MM.1S (cell line): Measurements from ENCODE around the gene CA10.

Source experiments
- DNase-seq: peaks from one replicate; pipeline ENCODE4 v3.0.0-alpha.2; 2015
- H2AFZ ChIP-seq: fragments of 300-600 bp; sonication (generic); 2 replicates; pipeline ENCODE4 v1.6.0; 2016; ENCODE audit warnings: antibody characterized with exemption, low read length
- H3F3A ChIP-seq: fragments of 300-600 bp; sonication (generic); 2 replicates; pipeline ENCODE4 v1.6.1; 2016; ENCODE audit warnings: mild to moderate bottlenecking, antibody characterized with exemption, low read length, moderate library complexity, mixed read lengths; ENCODE audit not compliant: insufficient read depth
- H3K27ac ChIP-seq: fragments of 300-600 bp; sonication (generic); 2 replicates; pipeline ENCODE4 v1.5.1; 2016; ENCODE audit warnings: mild to moderate bottlenecking, low read length
- H3K27me3 ChIP-seq: fragments of 300-600 bp; sonication (generic); replicated peaks from 2 replicates; pipeline ENCODE4 v1.6.0; 2016; ENCODE audit warnings: low read length; ENCODE audit not compliant: insufficient read depth
- H3K36me3 ChIP-seq: fragments of 300-600 bp; sonication (generic); replicated peaks from 2 replicates; pipeline ENCODE4 v1.6.1; 2016; ENCODE audit warnings: mild to moderate bottlenecking, low read length, mixed read lengths; ENCODE audit not compliant: insufficient read depth
- H3K4me1 ChIP-seq: fragments of 300-600 bp; sonication (generic); 2 replicates; pipeline ENCODE4 v1.6.1; 2016; ENCODE audit warnings: low read length, mixed read lengths
- H3K4me2 ChIP-seq: fragments of 300-600 bp; sonication (generic); 2 replicates; pipeline ENCODE4 v1.6.0; 2016; ENCODE audit warnings: low read depth, low read length
- H3K4me3 ChIP-seq: fragments of 300-600 bp; sonication (generic); 2 replicates; pipeline ENCODE4 v1.5.1; 2016; ENCODE audit warnings: low read length, mixed read lengths
- H3K79me2 ChIP-seq: fragments of 300-600 bp; sonication (generic); 2 replicates; pipeline ENCODE4 v1.6.1; 2016; ENCODE audit warnings: mixed run types, low read length, mixed read lengths
- H3K9ac ChIP-seq: fragments of 300-600 bp; sonication (generic); 2 replicates; pipeline ENCODE4 v1.6.1; 2016; ENCODE audit warnings: low read length, mixed read lengths
- H3K9me2 ChIP-seq: fragments of 300-600 bp; sonication (generic); replicated peaks from 2 replicates; pipeline ENCODE4 v1.6.1; 2016; ENCODE audit warnings: mild to moderate bottlenecking, low read length, mixed read lengths; ENCODE audit not compliant: insufficient read depth
- H3K9me3 ChIP-seq: fragments of 300-600 bp; sonication (generic); replicated peaks from 2 replicates; pipeline ENCODE4 v1.6.1; 2016; ENCODE audit warnings: mild to moderate bottlenecking, low read length, mixed read lengths; ENCODE audit not compliant: insufficient read depth
- H4K20me1 ChIP-seq: fragments of 300-600 bp; sonication (generic); 2 replicates; pipeline ENCODE4 v1.6.1; 2016; ENCODE audit warnings: mild to moderate bottlenecking, low read length, moderate library complexity, mixed read lengths; ENCODE audit not compliant: insufficient read depth
- CTCF ChIP-seq: fragments of 300-600 bp; sonication (generic); IDR thresholded peaks from 2 replicates; pipeline ENCODE4 v1.5.1; 2016; ENCODE audit warnings: antibody characterized with exemption, low read length, mixed read lengths
- EZH2 ChIP-seq: fragments of 300-600 bp; sonication (generic); optimal IDR thresholded peaks from 2 replicates; pipeline ENCODE3; 2017; ENCODE audit warnings: low read depth, mild to moderate bottlenecking, antibody characterized with exemption, low read length, mixed read lengths
- EZH2phosphoT487 ChIP-seq: fragments of 300-600 bp; sonication (generic); IDR thresholded peaks from 2 replicates; pipeline ENCODE4 v1.6.1; 2018; ENCODE audit warnings: antibody characterized with exemption, low read length

CA10 gene

GRCh38 chr17:51661403-51661802 lies 497.1 kb downstream of the CA10 start:
- Histone ChIP-seq H3K4me3 (no peak overlapping the region), H3F3A (no peaks in the 10 kb centered on the region), H3K9ac (no peak overlapping the region), H3K9me2 (no peaks in the 10 kb centered on the region), H3K36me3 (no peaks in the 10 kb centered on the region), H3K27me3 (no peaks in the 10 kb centered on the region), H4K20me1 (no peaks in the 10 kb centered on the region), H3K79me2 (no peaks in the 10 kb centered on the region), H3K9me3 (no peaks in the 10 kb centered on the region), H3K27ac (no peak overlapping the region), H3K4me2 (no peak overlapping the region), H3K4me1 (peaks cover 14% of the 10 kb centered on the region; the same call in 1 of the 2 replicates), H2AFZ (no peak overlapping the region)
- DNase-seq: no peak
- TF ChIP-seq CTCF (no peak), EZH2phosphoT487 (no peak), EZH2 (no peak)

DNA sequence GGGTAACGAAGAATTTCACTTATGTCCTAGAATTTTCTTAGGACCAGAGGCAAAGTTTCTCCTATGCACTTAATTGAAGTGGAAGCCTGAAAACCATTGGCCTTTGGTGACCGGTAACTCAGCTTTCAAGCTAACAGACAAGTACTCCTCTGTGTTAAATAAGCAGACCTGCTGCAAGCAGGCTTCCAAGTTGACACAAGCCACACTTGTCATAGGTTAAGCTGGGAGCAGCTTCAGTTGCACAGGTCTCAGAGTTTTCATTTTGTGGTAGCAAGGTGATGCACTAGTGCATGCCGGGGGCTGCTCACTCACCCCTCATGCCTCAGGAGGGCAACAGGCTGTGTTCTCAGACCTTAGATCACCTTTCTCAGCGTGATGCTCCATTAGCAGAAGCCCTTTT lies 498.2 kb downstream of the CA10 start:
- no peak for DNase-seq
- H3K9me2 ChIP-seq: no peaks in the 10 kb centered on the region
- H4K20me1 ChIP-seq: no peaks in the 10 kb centered on the region
- H3K27me3 ChIP-seq: no peaks in the 10 kb centered on the region
- no peaks in the 10 kb centered on the region for H3K79me2 ChIP-seq
- no peak overlapping the region for H2AFZ ChIP-seq
- H3K4me1 ChIP-seq: peaks cover 10% of the 10 kb centered on the region; the same call in 1 of the 2 replicates
- no peaks in the 10 kb centered on the region for H3F3A ChIP-seq
- no peak overlapping the region for H3K27ac ChIP-seq
- H3K36me3 ChIP-seq: no peaks in the 10 kb centered on the region
- no peak overlapping the region for H3K4me2 ChIP-seq
- no peaks in the 10 kb centered on the region for H3K9me3 ChIP-seq
- no peak overlapping the region for H3K4me3 ChIP-seq
- H3K9ac ChIP-seq: no peak overlapping the region
- TF ChIP-seq EZH2 (no peak), EZH2phosphoT487 (no peak), CTCF (no peak)

DNA sequence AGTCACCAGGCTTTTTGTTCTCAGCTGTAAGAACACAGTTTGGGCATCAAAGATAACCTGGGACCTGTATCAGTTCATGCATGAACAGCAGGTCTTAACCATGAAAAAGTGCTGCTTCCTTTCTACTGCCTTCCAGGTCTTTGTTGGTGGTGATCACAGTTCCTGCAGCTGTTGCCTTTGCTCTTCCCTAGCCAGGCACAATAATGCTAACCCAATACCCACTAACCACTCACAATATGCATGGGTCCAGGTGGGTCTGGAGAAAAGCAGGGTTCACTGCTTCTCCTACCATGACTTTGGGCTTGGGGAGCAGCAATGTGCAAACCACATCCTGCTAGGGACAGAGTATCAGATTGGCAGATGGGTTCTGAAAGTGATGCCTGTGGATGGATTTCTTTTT lies 501.3 kb downstream of the CA10 start:
- H3K36me3 ChIP-seq: no peaks in the 10 kb centered on the region
- no peak overlapping the region for H3K9ac ChIP-seq
- TF ChIP-seq EZH2 (no peak), EZH2phosphoT487 (no peak)
- no peaks in the 10 kb centered on the region for H3F3A ChIP-seq
- no peak overlapping the region for H2AFZ ChIP-seq
- H3K4me2 ChIP-seq: no peak overlapping the region
- H3K79me2 ChIP-seq: no peaks in the 10 kb centered on the region
- no peaks in the 10 kb centered on the region for H3K9me3 ChIP-seq
- H3K9me2 ChIP-seq: no peaks in the 10 kb centered on the region
- H3K4me1 ChIP-seq: peaks cover 10% of the 10 kb centered on the region; the same call in 1 of the 2 replicates
- no peaks in the 10 kb centered on the region for H4K20me1 ChIP-seq
- peak; percentile 48 for DNase-seq
- H3K27ac ChIP-seq: no peak overlapping the region
- H3K27me3 ChIP-seq: no peaks in the 10 kb centered on the region
- H3K4me3 ChIP-seq: no peak overlapping the region

GRCh38 chr17:51653878-51654277 lies 504.6 kb downstream of the CA10 start:
- H2AFZ ChIP-seq: no peak overlapping the region
- H3K36me3 ChIP-seq: no peaks in the 10 kb centered on the region
- H3F3A ChIP-seq: no peaks in the 10 kb centered on the region
- H3K27ac ChIP-seq: no peak overlapping the region
- H3K9me2 ChIP-seq: no peaks in the 10 kb centered on the region
- TF ChIP-seq EZH2: no peak
- no peaks in the 10 kb centered on the region for H3K9me3 ChIP-seq
- no peak overlapping the region for H3K9ac ChIP-seq
- H3K4me1 ChIP-seq: peaks cover 10% of the 10 kb centered on the region; the same call in 1 of the 2 replicates
- no peak for DNase-seq
- H3K4me2 ChIP-seq: no peak overlapping the region
- H3K79me2 ChIP-seq: no peaks in the 10 kb centered on the region
- H3K4me3 ChIP-seq: no peak overlapping the region
- no peaks in the 10 kb centered on the region for H4K20me1 ChIP-seq
- no peaks in the 10 kb centered on the region for H3K27me3 ChIP-seq
